Large intestine (tissue), 3 donors: ENCODE data around the gene PACS2. TPM values are rescaled to one million over a fixed set of nuclear protein-coding genes. Genes with fewer than 3 reads are reported as not detected.

Experiments used
- DNase-seq, 2 donors: peaks; one replicate each; pipeline versions ENCODE4 v3.0.0 to v3.0.0-alpha.2; 2013
- H3K27ac ChIP-seq: one replicate; pipeline ENCODE4 v1.5.1; 2013; ENCODE audit warnings: low read length
- H3K27me3 ChIP-seq: 2 replicates; pipeline ENCODE4 v1.6.1; 2013; ENCODE audit warnings: low read length; ENCODE audit not compliant: control insufficient read depth, insufficient read depth
- H3K36me3 ChIP-seq: 2 replicates; pipeline ENCODE4 v1.6.1; 2013; ENCODE audit warnings: low read length; ENCODE audit not compliant: control insufficient read depth, insufficient read depth
- H3K4me1 ChIP-seq: one replicate; pipeline ENCODE4 v1.6.1; 2013; ENCODE audit warnings: low read length; ENCODE audit not compliant: control insufficient read depth, insufficient read depth
- H3K4me3 ChIP-seq: one replicate; pipeline ENCODE4 v1.5.1; 2013; ENCODE audit warnings: low read length
- H3K9me3 ChIP-seq: one replicate; pipeline ENCODE4 v1.6.1; 2013; ENCODE audit warnings: mild to moderate bottlenecking, low read depth, low read length, moderate library complexity; ENCODE audit not compliant: control insufficient read depth
- WGBS: methylation state at CpG from one replicate; pipeline ENCODE4 v1.1.5; 2013; ENCODE audit warnings: low lambda C conversion rate; ENCODE audit not compliant: insufficient coverage; 5-methylcytosine and 5-hydroxymethylcytosine counted together
- polyA plus RNA-seq: library from polyadenylated mRNA; unstranded; fragments of 120-200 nt; gene quantifications from one replicate; pipeline ENCODE4 v1.2.1, GENCODE V29; 2013

The PACS2 gene
- polyA plus RNA-seq, 1 donor = 54.6 TPM

GRCh38 chr14:105409364-105409763, 94.8 kb downstream of the PACS2 start:
- WGBS = 100% methylated on average over 1 of the region's 3 CpGs
- peaks cover 7% of the 10 kb centered on the region for H3K4me1 ChIP-seq
- H3K4me3 ChIP-seq = no peak overlapping the region
- peaks cover 3% of the 10 kb centered on the region for H3K9me3 ChIP-seq
- H3K36me3 ChIP-seq = no peaks in the 10 kb centered on the region
- H3K27ac ChIP-seq = no peak overlapping the region
- peaks cover 34% of the 10 kb centered on the region for H3K27me3 ChIP-seq
- DNase-seq = no peak

DNA sequence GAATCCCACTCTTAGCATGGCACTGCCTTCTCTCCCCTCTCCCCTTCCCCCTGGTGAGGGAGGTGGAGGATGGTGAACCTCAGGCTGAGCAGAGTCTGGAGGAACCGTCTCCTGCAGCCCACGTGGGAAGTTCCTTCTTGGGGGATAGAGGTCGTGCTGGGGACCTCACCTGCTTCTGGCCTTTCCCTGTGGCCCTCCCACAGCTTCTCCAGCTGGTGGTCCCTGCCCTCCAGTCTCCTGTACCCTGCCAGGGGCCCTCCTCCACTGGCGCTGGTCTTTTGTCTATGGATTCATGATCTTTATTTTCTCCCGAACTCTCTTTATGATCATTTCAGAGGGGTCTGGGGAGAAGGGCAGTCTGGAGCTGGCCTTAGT, 96.1 kb downstream of the PACS2 start:
- no CpG with 5 or more reads among the region's 5 CpGs for WGBS
- no peaks in the 10 kb centered on the region for H3K9me3 ChIP-seq
- H3K4me1 ChIP-seq = peaks cover 7% of the 10 kb centered on the region
- no peak overlapping the region for H3K27ac ChIP-seq
- peaks cover 34% of the 10 kb centered on the region for H3K27me3 ChIP-seq
- no peaks in the 10 kb centered on the region for H3K36me3 ChIP-seq
- no peak for DNase-seq
- H3K4me3 ChIP-seq = no peak overlapping the region

GRCh38 chr14:105411017-105411941, 96.7 kb downstream of the PACS2 start:
- Histone ChIP-seq H3K9me3 (no peaks in the 10 kb centered on the region), H3K27me3 (peaks cover 34% of the 10 kb centered on the region), H3K27ac (no peak overlapping the region), H3K4me1 (peaks cover 7% of the 10 kb centered on the region), H3K36me3 (no peaks in the 10 kb centered on the region), H3K4me3 (no peak overlapping the region)
- DNase-seq = peak in 1 of 2 donors; percentile 53
- no CpG with 5 or more reads among the region's 86 CpGs for WGBS

DNA sequence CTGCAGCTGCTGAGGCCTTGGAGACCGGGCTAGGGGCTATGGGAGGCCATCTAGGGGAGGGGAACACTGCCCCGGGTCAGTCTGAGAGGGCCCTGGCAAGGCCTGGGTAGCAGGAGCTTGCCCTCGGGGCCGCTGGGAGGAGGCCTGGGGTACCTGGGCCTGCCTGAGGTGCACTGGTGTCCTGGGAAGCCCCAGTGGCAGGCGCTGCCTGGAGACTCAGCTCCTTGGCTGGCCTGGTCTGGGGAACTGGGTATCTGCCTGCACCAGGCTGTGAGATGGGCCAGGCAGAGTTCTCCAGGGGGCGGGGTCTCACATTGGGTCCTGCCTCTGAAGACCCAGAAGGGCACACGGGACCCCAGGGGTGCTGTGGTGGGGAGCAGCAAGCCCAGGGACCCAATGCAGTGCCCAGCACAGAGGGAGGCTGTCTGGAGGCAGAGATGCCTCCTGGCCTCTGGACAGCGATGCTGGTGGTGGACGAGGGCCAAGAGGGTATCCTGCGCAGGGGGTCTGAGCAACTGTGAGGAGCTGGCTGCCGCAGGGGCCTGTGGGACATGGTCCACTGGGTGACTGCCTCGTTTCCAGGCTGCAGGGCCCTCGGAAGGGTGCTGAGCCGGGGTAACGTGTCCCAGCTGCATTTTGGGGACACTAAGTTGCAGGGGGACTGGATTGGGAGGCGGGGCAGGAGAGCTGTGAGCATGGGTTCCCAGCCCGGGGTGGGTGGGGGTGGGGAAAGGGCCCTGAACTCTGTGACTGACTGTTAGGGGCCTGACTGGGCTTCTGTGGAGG, 97.6 kb downstream of the PACS2 start:
- no peak for DNase-seq
- Histone ChIP-seq H3K4me1 (peaks cover 7% of the 10 kb centered on the region), H3K9me3 (no peaks in the 10 kb centered on the region), H3K27ac (no peak overlapping the region), H3K4me3 (no peak overlapping the region), H3K27me3 (peaks cover 34% of the 10 kb centered on the region), H3K36me3 (no peaks in the 10 kb centered on the region)
- WGBS = no CpG with 5 or more reads among the region's 17 CpGs

DNA sequence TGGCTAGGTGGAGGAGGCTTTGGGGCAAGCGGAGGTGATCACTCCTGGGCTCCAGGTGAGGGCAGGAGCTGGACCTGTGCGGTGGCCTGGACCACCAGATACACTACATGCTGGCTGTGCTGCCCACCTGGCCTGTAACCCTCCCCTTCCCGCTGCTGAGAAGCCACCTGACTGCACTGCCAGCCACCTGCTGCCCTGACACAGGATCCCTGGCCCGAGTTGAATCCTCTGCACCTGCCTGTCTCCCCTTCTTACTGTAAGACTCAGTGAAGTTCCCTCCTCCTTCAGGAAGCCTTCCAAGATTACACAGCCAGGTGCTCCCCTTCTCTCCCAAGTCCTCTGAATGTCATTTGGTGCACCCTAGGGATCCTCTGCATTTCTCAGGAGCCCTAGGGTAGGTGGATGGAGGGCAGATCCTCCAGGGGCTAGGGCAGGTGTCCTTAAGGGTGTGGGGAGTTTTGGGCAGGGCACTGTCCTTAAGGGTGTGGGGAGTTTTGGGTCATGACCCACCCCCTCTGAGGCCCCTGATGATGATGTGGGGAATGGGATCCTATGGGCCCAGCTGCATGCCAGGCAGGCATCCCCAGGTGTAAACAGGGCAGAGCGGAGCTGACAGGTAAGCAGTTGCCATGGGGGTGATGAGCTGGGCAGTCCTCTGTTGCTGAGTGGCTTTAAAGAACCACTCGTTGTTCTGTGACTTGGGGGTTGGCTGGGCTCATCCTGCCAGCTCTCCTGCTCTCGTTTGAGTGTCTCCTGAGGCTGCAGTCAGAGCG, 98.4 kb downstream of the PACS2 start:
- Histone ChIP-seq H3K4me1 (peaks cover 12% of the 10 kb centered on the region), H3K27me3 (peaks cover 34% of the 10 kb centered on the region), H3K4me3 (no peak overlapping the region), H3K36me3 (no peaks in the 10 kb centered on the region), H3K27ac (no peak overlapping the region), H3K9me3 (no peaks in the 10 kb centered on the region)
- DNase-seq = no peak
- no CpG with 5 or more reads among the region's 8 CpGs for WGBS

- DNase-seq = no peak
- no CpG with 5 or more reads among the region's 2 CpGs for WGBS
- Histone ChIP-seq H3K36me3 (no peaks in the 10 kb centered on the region), H3K4me3 (no peak overlapping the region), H3K27me3 (peaks cover 34% of the 10 kb centered on the region), H3K27ac (no peak overlapping the region), H3K9me3 (no peaks in the 10 kb centered on the region), H3K4me1 (peaks cover 17% of the 10 kb centered on the region)
These were observed 99.0 kb downstream of the PACS2 start for GRCh38 chr14:105413544-105413886.

- no peak overlapping the region for H3K27ac ChIP-seq
- H3K4me1 ChIP-seq = peaks cover 27% of the 10 kb centered on the region
These were observed 100.2 kb downstream of the PACS2 start for GRCh38 chr14:105414456-105415371.

DNA sequence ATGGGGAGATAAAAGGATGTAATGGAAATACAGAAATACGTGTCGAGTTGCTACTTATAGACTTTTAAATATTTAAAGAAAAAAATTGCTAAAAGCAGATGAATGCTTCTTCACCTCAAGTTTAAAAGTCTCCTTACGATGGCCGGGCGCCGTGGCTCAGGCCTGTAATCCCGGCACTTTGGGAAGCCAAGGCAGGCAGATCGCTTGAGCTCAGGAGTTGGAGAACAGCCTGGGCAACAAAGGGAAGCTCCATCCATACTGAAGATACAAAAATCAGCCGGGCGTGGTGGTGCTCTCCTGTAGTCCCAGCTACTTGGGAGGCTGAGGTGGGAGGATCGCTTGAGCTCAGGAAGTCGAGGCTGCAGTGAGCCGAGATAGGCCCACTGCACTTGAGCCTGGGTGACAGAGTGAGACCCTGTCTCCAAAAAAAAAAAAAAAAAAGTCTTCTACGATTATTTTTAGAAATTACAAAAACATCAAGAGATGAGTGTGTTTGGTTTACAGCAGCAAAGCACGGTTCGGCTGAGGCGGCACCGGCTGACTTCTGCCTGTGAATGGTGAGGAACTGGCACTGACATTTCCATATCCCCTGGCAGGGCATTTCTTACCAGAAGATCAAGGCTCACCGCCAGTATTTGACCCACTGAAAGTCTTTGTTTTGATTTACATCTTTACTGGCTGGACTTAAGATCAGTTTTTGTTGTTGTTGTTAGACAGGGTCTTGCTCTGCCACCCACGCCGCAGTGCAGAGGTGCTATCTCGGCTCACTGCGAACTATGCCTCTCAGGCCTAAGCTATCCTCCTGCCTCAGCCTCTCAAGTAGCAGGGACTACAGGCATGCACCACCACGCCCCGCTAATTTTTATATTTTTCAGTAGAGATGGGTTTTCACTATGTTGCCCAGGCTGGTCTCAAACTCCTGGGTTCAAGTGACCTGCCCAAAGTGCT, 101.2 kb downstream of the PACS2 start:
- H3K27ac ChIP-seq = no peak overlapping the region
- peaks cover 28% of the 10 kb centered on the region for H3K27me3 ChIP-seq
- no peak overlapping the region for H3K4me3 ChIP-seq
- no CpG with 5 or more reads among the region's 25 CpGs for WGBS
- no peaks in the 10 kb centered on the region for H3K36me3 ChIP-seq
- H3K4me1 ChIP-seq = peaks cover 27% of the 10 kb centered on the region
- no peak for DNase-seq
- no peaks in the 10 kb centered on the region for H3K9me3 ChIP-seq

More at GRCh38 chr14:105414456-105415371, 100.2 kb downstream of the PACS2 start:
- no CpG with 5 or more reads among the region's 79 CpGs for WGBS
- no peaks in the 10 kb centered on the region for H3K36me3 ChIP-seq
- no peaks in the 10 kb centered on the region for H3K9me3 ChIP-seq
- DNase-seq = peak; percentile 57 to 76
- peaks cover 34% of the 10 kb centered on the region for H3K27me3 ChIP-seq
- peak overlapping the region; percentile 31 for H3K4me3 ChIP-seq

DNA sequence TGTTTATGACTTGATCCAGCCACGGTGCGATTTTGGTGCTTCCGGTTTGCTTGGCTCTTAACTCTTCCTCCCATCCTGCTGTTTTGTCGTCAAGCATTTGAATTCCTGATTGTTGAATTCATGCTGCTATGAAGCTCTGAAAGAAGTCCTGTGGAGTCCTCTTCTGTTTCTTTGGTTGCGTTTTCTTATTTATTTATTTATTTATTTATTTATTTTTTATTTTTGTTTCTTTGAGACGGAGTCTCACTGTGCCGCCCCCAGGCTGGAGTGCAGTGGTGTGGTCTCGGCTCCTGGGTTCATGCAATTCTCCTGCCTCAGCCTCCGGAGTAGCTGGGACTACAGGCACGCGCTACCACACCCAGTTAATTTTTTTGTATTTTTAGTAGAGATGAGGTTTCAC, 102.1 kb downstream of the PACS2 start:
- WGBS = 93% methylated on average over 5 of the region's 11 CpGs
- Histone ChIP-seq H3K27me3 (peaks cover 21% of the 10 kb centered on the region), H3K4me1 (peaks cover 28% of the 10 kb centered on the region), H3K36me3 (no peaks in the 10 kb centered on the region), H3K4me3 (no peak overlapping the region), H3K9me3 (no peaks in the 10 kb centered on the region), H3K27ac (no peak overlapping the region)
- DNase-seq = no peak
